HG03378 (cell line): ENCODE measurements around the gene PKLR.
"Not testable (repeated sequence)": the region's sequence is repeated elsewhere in the genome, so short reads cannot be mapped to it uniquely, and the experiment has no call there.

Source experiments
- ATAC-seq: cut with Tn5 transposase; IDR thresholded peaks from one replicate; pipeline ENCODE4 v1.9.1; 2021; ENCODE audit warnings: mild to moderate bottlenecking, moderate library complexity; ENCODE audit not compliant: unreplicated experiment

The PKLR gene

DNA sequence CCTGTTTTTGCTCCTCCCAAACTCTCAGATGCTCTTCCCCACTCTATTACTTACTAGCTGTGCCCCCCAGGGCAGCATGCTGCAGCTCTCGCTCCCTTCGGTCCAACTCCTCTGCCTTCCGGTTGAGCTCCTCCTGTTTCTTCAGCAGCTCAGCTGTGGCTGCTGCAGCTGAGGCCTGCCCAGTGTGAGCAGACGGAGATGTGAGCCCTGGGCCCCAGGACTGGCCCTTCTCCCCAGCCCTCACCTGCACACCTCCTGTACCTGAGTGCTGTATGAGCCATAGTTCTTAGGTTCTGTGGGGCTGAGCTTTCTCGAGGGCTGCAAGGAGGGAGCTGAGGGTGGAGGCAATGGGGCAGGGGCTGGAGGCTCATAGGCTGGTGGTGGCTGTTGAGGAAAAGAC, 41.0 kb downstream of the PKLR start:
- no peak for ATAC-seq

DNA sequence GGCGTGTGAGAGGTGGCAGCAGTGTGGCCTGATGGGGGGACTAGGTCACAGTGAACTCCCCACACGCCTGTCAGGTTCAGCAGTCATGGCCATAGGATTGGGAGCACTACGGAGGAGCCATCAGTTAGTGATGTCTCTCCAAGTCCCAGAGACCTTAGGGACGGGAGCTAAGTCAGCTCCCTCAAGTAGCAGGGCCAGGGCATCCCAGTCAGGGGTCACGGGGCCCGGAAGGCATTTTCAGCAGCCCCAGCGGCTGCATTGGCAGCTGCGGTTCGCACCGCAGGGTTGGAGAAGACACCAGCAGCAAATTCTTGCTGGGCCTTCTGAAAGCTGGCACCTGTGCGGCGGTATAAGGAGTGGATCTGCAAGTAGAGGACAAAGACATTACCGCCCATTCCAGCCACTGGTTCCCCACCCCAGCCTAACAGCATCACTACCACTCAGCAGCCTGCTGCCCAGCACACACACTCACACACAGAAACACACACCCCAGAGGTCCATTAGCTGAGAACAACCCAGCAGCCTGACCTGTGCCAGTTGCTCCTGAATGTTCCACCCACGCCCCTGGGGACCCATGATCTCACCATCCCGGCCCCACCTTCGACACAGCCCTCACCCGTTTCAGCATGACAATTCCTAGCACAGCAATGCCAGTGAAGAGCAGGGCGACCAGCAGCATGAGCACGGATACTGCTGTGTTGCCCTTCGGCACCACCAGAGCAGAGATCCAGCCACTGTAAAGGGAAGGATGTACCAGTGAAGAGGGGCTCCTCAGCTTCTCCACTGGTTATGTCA, 45.0 kb downstream of the PKLR start:
- ATAC-seq: no peak

DNA sequence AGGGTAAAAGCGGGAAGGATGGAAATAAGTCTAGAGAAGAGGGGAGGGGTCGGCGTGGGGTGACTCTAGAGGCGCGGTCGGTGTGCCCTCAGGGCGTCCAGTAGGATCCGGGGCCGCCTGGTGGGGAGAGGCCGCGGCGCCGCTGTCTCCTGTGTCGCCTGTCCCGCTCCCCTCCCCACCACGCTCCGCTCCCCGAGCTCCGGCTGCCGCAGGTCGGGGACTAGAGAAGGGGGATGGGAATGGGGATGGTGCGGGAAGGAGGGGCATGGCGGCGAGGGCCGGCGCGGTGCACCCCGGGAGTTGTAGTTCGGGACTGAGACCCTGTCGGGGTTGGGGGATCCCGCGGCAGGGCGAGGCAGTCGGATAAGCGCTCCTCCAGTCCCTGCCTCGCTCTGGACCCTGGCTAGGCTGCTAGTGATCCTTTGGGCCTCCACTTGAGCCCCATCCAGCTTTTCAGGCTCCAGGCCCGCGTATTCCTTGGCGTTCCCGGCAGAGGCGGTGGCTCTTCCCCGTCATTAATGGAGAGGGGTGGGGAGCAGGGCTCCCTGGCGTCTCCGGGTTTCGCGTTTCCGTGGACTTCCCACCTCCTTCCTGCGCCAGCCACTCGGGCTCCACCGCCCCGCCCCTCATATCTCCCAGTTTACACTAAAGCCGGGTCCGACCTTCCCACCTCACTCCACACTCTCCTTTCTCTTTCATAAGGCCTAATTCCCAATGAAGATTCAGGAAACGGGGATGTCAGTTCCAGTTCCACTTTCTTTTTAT, 45.8 kb downstream of the PKLR start, which contains the start of gene ENTREP3:
Gene ENTREP3, minus strand, starts transcription at position 241 of the 765 bp plus-strand sequence. CDS start 606 bp downstream, outside the sequence.
- no peak for ATAC-seq

DNA sequence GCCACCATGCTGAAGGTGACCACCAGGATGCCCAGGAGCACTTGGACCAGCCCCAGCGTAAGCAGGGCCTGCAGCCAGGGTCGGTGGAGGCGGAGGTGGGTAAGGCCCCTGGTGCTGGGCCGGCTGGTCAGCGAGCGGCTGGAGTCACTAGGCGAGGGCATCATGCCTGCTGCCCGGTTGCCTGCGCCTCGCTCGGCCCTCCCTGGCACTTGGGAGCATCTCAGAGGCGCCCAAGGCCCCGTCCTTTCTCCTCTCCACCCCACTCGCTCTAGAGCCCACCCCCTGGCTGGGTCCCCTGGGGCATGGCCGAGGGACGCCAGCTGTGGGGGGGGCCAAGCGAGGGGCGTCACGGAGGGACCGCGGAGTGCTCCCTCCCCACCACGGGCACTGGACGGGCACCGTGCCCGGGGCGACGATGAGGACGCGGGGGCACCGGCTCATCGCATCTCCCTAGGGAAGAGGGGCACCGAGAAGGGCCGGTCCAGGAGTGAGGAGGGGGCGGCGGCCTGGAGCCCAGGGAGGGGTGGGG, 46.5 kb downstream of the PKLR start:
- ATAC-seq: no peak

DNA sequence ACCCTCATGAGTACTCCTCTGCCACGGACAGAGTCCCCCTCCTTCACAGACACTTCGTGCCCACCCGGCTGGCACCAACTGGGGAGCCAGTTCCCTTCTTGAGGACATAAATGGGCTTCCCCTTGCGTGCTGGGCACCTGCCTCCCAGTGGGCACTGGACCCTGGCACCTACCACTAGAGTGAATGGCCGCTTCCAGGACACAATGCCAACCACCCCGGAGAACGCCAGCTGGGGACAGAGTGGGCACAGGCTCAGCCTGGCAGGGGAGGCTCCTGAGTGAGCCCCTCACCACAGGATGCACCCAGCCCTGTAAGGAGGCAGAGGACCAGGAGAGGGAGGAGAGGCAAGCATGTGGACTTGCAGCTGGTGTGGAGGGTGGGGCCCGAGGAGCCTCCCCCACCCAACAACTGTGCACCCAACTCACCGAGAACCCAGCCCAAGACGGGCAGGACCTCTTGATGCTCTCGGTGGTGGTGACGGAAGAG, 47.0 kb downstream of the PKLR start:
- ATAC-seq: no peak

DNA sequence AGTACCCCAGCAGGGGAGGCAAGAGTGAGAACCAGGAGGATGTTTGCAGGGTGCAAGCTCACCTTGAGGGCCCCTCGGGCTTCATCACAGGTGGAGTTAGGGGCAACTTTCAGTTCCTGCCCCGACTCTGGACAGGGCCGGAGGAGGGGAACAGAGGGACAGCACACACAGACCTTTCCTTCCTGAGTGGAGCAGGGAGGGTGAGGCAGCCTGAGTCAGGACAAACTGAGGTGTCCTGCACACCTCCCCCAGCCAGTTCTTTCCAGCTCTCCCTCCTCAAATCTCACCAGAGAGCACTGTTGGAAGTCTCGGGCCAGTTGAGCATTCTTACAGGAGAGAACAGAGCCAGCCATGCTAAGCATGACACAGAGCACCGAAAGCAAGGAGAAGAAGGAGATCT, 47.4 kb downstream of the PKLR start:
- no peak for ATAC-seq

DNA sequence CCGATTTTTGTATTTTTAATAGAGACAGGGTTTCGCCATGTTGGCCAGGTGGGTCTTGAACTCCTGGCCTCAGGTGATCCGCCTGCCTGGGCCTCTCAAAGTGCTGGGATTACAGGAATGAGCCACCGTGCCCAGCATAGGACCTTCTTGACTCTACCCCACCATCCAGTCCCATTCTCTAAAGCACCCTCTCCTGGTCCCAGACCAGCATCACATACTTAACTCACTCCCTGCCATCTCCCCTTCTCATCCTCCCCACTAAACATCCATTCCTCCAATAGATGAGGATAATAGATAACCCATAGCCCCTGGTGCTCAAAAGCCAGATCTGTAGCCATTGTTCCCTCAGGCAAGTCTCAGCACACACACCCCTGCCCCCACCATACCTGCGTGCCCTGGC, 48.0 kb downstream of the PKLR start:
- ATAC-seq: no peak

DNA sequence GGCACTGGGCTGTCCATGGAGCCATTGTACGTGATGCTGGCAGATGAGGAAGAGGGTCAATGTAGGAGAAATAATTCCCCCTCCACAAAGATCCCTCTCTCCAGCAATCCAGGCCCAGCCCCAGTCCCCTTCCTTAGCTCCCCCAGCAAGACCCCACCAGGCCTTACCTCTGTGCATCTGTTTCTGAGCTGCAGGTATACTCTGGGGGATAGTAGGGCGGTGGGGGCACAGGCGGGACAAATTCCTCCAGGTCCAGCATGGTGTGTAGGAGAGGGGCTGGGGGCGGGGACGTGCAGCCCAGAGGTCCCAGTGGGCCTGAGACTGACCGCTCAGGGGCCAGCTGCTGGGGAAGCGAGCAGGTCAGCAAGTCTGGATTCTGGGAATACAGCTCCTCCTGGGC, 49.7 kb downstream of the PKLR start:
- no peak for ATAC-seq

DNA sequence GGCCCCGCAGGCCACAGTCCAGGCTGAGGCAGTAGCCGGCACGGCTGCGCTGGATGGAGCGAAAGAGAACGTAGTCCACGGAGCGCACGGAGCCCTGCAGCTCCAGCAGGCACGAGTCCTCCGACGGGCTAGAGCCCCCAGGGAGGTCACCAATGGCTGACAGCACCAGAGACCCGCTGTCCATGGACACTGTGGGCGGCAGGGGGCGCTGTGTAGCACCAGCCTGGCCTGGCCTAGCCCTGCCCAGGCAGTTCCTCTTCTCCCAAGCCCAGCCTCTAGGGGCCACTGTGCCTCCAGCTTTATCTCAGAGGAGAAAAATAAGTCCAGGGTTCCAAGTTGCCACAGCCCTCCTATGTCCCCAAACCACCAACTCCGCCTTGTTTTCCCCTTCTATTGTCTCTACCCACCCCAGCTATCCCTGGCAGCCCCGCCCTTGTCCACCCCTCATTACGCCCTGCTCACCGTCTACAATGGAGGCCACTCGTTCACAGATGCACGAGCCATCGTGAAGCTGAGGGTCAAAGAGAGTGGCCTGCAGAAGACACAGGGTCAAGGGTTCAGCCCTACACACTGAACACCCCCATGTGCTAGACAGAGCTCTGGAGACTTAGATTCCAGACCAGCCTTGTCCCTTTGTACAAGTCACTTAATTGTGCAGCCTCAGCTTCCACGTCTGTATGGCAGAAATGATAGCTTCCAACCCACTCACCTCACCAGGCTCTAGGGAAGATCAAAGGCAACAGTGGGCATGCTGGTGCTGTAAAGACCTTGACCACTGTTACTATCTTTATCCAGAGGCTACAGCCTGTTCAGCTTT, 50.4 kb downstream of the PKLR start:
- ATAC-seq: peak; percentile 73

DNA sequence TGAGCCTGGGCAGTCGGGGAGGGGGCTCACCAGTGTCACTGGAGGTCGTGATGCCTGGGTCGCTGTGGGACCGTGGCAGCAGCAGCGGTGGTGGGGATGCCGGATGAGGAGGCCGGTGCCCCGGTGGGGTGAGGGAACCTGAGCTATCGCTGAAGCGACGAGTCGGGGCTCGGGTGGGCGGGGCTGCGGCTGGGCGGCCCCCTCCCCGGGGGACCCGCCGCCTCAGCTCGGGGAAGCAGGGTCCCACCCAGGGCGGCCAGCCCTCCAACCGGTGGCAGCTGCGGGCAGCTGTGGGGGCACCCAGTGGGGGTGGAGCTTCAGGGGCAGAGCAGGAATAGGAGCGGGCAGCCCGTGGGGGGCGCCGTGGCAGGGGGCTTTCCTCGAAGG, 51.0 kb downstream of the PKLR start:
- ATAC-seq: peak; percentile 19

DNA sequence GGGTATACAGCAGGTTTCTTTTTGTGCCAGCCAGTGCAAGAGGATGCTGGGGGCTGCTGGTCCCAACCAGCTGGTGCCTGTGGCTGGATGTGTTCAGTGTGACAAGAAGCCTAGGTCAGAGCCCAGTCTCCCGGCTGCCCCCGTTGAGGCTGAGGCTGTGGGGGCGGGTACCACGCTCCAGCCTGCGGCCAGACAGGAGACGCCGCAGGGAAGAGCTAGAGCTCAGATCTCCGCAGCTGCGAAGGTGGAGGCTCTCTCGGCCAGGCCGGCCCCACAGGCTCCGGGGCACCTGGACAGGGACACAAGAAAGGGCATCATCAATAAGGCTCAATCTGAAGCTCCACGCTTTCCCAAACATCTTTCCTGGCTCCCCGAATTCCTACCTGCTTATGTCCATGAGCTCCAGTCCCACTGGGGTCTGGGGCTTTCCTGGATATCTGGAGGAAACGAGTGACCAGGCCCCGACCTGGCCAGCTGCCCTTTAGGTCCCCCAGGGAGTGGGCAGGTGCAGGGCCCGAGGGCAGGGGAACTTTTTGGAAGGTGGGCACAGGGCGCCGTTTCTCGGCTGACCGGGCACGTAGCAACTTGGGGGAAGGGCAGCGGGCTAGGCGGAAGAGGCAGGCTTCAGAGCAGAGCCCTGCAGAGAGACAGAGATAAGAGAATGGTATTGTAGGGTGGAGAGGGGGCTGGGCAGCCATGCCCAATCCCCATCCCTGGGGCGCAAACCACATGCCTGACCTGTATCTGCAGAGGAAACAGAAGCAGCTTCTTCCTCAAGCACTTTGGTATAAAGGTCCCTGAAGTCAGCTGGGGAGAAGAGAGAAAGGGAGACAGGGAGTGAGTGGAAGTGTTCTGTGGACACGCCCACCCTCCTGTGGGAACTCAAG, 53.3 kb downstream of the PKLR start:
- no peak for ATAC-seq

DNA sequence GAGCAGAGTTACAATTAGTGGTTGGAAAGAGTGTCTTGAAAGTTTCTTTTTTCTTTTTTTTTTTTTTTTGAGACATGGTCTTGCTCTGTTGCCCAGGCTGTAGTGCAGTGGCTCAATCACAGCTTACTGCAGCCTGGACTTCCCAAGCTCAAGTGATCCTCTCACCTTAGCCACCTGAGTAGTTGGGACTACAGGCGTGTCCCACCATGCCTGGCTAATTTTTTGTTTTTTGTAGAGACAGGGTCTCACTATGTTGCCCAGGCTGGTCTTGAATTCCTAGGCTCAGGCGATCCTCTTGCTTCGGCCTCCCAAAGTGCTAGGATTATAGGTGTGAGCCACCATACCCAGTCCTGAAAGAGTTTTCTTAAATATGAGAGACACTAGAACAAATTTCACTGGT, 54.4 kb downstream of the PKLR start:
- not testable (repeated sequence) for ATAC-seq

DNA sequence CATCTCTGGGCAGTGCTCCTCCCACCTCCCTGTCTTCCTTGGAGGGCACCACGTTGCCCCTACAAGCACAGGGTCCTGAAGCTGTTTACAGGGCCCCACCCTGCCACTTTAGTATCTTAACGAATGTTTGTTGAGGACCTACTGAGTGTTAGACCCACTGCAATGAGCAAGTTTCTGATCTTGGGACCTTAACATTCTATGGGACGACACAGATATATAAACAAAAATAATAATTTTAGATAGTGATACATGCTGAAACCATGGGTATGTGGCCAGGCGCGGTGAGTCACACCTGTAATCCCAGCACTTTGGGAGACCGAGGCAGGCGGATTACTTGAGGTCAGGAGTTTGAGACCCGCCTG, 56.1 kb downstream of the PKLR start:
- no peak for ATAC-seq

DNA sequence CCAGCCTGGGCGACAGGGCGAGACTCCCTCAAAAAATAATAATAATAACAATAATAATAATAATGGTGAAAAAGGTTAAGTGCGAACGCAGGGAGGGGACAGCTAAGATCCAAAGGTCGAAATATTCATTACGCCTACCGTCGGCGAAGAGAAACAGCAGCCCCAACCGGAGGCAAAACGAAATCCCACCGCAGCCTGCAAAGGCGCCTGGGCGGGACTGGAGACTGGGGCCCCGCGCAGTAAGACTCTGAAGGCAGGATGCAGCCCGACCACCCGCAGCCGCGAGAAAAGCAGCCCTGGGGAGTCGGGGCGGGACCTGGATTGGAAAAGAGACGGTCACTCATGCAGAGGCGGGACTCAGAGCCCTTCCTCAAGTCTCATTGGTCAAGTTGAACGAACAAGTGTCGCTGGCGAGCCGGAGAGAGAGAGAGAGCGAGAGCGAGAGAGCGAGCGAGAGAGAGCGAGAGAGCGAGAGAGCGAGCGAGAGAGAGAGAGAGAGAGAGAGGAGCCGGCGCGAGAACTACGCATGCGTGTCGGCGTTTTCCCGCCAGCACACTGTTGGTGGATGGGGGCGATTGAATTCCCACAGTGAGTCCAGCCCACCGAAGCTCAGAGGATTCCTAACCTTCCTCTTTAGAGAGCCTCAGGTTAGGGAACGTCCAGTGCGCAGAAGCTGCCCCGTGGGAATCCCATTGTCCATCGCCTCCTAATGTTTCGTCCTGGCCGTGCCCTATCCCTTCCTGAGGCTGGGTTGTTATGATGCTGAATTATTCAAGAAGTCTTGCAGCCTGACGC, 56.7 kb downstream of the PKLR start:
- ATAC-seq: peak; percentile 73

DNA sequence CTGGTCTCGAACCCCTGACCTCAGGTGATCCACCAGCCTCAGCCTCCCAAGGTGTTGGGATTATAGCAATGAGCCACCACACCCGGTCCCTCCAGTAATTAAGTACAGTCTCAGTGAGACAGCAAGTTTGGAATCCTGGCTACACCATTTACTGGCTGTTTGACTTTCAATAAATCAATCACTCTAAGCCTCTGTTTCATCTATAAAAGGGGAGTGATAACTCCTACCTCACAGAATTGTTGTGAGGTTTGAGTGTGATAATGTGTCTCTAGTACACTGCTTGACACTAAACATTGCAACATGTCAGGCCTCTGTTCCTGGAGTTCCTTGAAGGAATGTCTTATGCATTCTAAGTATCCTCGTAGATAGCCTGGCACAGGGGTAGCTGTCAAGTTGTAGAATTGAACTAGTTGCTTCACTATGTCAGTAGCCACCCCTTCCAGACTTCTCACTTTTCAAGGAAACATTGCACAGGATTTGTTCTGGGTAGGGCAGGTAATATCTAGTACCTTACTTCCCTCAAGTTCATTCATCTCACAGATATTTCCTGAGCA, 58.4 kb downstream of the PKLR start:
- ATAC-seq: no peak

DNA sequence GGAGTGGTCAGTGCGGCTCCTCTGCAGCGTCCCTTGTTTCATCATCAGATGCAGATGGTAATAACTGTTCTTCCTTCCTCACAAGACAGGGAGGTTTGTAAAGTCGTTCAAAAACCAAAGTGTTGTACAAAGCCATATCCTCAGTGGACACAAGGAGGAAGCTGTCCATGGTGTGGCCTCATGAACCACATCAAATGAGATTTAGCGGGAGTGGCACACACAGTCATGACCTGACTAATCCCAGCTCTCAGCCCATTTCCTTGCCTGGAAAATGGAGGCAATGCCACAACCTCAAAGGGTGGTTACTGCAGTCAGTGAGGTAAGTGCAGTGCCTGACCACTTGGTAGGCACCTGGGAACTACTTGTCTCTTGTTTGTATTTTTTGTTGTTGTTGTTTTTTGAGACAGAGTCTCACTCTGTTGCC, 59.4 kb downstream of the PKLR start:
- no peak for ATAC-seq

DNA sequence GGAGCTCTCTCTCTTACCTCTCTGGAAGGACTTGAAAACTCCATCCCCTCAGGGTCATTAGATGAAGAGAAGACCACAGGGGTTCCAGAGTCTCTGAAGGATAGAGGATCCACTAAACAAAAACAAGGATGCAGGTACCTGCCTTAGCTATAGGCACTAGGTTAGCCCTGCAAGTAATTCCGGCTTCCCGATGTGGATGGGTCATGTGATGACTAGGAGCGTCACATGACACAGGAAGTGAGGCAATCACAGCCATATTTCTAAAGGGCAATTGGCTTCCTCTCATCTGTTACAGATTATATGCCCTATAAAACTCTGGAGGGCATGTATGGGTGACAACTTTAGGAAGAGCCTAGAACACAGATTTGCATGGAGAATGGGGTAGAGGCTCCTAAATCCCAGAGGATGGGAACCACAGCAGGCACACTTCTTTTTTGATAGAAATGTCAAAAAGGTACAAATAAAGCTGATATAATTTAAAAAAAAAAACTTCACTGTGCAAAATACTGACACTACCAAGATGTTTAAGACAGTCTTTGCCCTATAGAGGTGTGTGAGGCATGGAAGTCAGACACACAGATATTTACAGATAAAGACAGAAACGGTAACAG, 60.1 kb downstream of the PKLR start:
- ATAC-seq: no peak
